Esophagus muscularis mucosa (tissue), 4 donors: ENCODE data around the gene UMPS. TPM values are rescaled to one million over a fixed set of nuclear protein-coding genes. Genes with fewer than 3 reads are reported as not detected.

ENCODE experiments used
- DNase-seq: peaks from one replicate; pipeline ENCODE4 v3.0.0-alpha.2; 2017; ENCODE audit errors: extremely low spot score
- H3K27ac ChIP-seq, 4 donors: fragments of 200-600 bp; sonication (generic); replicated peaks in 1 of 4; 1 replicate in 3 of 4; 2 replicates in 1 of 4; pipeline ENCODE4 v1.5.1; 2016 to 2019; ENCODE audit warnings: mild to moderate bottlenecking in 1 of 4
- H3K27me3 ChIP-seq, 4 donors: fragments of 200-600 bp; sonication (generic); one replicate each; pipeline versions ENCODE4 v1.5.1 to v1.6.0; 2016 to 2019
- H3K36me3 ChIP-seq, 4 donors: fragments of 200-600 bp; sonication (generic); one replicate each; pipeline ENCODE4 v1.5.1; 2016 to 2019
- H3K4me1 ChIP-seq, 4 donors: fragments of 200-600 bp; sonication (generic); one replicate each; pipeline ENCODE4 v1.5.1; 2016 to 2019
- H3K4me3 ChIP-seq, 4 donors: fragments of 200-600 bp; sonication (generic); 1 replicate in 2 of 4; 2 replicates in 2 of 4; pipeline ENCODE4 v1.5.1; 2016 to 2019; ENCODE audit warnings: mild to moderate bottlenecking in 4 of 4, moderate library complexity in 1 of 4
- H3K9me3 ChIP-seq, 4 donors: fragments of 200-600 bp; sonication (generic); 1 replicate in 3 of 4; 2 replicates in 1 of 4; pipeline ENCODE4 v1.5.1; 2016 to 2019
- EP300 ChIP-seq: sonication (generic); formaldehyde crosslinking; IDR thresholded peaks from one replicate; pipeline ENCODE4 v1.6.1; 2017; ENCODE audit warnings: antibody characterized with exemption
- POLR2A ChIP-seq: fragments of 450-650 bp; IDR thresholded peaks from one replicate; pipeline ENCODE4 v1.6.1; 2017; ENCODE audit warnings: antibody characterized with exemption, moderate library complexity, mild to moderate bottlenecking, low read depth
- POLR2AphosphoS5 ChIP-seq, 2 donors: sonication (generic); formaldehyde crosslinking; IDR thresholded peaks; one replicate each; pipeline ENCODE4 v1.6.1; 2017; ENCODE audit warnings: antibody characterized with exemption in 2 of 2
- WGBS: methylation state at CpG from one replicate; pipeline ENCODE4 v1.1.5; 2018; 5-methylcytosine and 5-hydroxymethylcytosine counted together
- intact Hi-C: fragments of 100-400 bp; cut with DNase I; formaldehyde crosslinking; loops from one replicate; pipeline ENCODE4 v1.15.1; 2023
- total RNA-seq, 4 donors: library from RNA; depleted of rRNA; stranded (reverse); fragments of >200 nt; gene quantifications; one replicate each; pipeline versions ENCODE4 v1.1.0 to v1.2.1, GENCODE V29; 2016
- TF ChIP-seq, protein P1 (sequence below), 3 experiments: fragments of 200-600 bp in 2 of 3; fragments of 450-650 bp in 1 of 3; sonication (generic) in 2 of 3; IDR thresholded peaks; one replicate each; pipeline ENCODE4 v1.5.1; 2017 to 2019; ENCODE audit warnings: antibody characterized with exemption in 3 of 3, mild to moderate bottlenecking in 2 of 3, moderate library complexity in 1 of 3

Gene UMPS
- total RNA-seq, 4 donors from 2014 or later = 9.1 to 34.3 (median 21.1) TPM

DNA sequence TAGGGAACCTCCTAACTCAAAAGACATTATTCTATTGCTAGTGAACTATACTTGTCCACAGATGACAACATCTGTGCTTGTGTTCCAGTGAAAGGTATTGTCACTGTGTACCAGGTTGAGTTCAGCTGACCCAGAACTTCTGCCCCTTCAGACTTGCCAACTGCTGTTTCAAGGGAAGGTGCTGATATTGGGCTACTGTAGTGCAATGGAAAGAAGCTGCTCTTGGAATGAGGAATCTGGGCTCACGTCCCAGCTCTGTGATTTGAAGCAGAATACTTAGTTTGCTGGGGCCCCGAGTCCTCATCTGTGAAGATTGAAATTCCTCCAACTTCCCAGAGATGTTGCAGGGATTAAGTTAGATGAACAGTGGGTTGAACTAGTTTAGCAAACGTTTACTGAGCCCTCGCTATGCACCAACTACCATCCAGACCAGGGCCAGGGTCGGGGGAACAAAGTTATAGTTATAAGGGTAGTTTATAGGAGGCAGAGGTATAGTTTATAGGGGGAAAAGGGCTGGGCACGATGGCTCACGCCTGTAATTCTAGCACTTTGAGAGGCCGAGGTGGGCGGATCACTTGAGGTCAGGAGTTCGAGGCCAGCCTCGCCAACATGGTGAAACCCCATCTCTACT lies 15.9 kb upstream of the UMPS start:
- Histone ChIP-seq H3K9me3 (no peaks in the 10 kb centered on the region), H3K4me3 (no peak overlapping the region), H3K36me3 (peaks cover 0 to 32% (median 6%) of the 10 kb centered on the region in 4 donors), H3K4me1 (peaks cover 0 to 11% (median 7%) of the 10 kb centered on the region in 4 donors), H3K27me3 (no peaks in the 10 kb centered on the region), H3K27ac (peak overlapping the region in 1 of 4 donors; percentile 14)
- TF ChIP-seq POLR2AphosphoS5 (IDR thresholded peaks at IDR 0.05) (no peak), EP300 (no peak), POLR2A (no peak)
- TF ChIP-seq, protein P1, sequence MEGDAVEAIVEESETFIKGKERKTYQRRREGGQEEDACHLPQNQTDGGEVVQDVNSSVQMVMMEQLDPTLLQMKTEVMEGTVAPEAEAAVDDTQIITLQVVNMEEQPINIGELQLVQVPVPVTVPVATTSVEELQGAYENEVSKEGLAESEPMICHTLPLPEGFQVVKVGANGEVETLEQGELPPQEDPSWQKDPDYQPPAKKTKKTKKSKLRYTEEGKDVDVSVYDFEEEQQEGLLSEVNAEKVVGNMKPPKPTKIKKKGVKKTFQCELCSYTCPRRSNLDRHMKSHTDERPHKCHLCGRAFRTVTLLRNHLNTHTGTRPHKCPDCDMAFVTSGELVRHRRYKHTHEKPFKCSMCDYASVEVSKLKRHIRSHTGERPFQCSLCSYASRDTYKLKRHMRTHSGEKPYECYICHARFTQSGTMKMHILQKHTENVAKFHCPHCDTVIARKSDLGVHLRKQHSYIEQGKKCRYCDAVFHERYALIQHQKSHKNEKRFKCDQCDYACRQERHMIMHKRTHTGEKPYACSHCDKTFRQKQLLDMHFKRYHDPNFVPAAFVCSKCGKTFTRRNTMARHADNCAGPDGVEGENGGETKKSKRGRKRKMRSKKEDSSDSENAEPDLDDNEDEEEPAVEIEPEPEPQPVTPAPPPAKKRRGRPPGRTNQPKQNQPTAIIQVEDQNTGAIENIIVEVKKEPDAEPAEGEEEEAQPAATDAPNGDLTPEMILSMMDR (IDR thresholded peaks at IDR 0.05) = no peak
- intact Hi-C loops = no loop called here
- WGBS = 60% methylated on average over 11 of the region's 11 CpGs
- no peak for DNase-seq

DNA sequence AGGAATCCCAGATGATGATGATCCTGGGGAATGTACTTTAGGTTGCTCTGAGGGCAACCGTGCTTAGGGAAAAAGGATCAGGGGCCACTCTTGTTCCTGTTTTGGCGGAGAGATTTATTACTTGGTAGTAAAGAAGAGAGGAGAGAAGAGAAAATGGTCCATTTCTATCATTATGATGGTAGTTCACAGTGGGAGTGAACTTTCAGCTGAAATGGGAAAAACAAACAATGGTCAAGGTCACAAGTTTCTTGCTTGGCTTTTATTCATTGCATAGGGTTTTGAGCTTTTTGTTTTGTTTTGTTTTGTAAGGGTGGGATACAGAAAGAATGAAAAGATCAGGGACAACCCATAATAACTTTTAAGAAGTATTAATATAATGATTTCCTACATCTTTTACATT lies 7.7 kb upstream of the UMPS start:
- 96% methylated on average over 2 of the region's 2 CpGs for WGBS

DNA sequence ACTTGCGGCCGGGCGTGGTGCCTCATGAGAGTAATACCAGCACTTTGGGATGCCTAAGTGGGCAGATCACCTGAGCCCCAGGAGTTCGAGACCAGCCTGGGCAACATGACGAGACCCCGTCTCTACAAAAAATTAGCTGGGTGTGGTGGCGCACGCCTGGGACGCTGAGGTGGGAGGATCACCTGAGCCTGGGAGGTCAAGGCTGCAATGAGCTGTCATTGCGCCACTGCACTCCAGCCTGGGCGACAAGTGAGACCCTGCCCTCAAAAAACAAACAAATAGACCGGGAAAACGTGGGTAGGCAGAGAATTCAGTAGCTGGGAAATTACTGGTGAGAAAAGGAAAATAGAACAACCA lies 667 bp downstream of the UMPS start:
- H3K27me3 ChIP-seq = peaks cover 0 to 3% (median 0%) of the 10 kb centered on the region in 4 donors
- peak overlapping the region in 3 of 4 donors; percentile 70 to 79 (median 77) for H3K27ac ChIP-seq
- TF ChIP-seq EP300 (no peak), POLR2A (no peak), POLR2AphosphoS5 (IDR thresholded peaks at IDR 0.05) (no peak)
- TF ChIP-seq, protein P1 (IDR thresholded peaks at IDR 0.05) = no peak
- H3K9me3 ChIP-seq = no peaks in the 10 kb centered on the region
- intact Hi-C loops = no loop called here
- H3K36me3 ChIP-seq = peaks cover 0 to 14% (median 4%) of the 10 kb centered on the region in 4 donors
- H3K4me1 ChIP-seq = peaks cover 17 to 34% (median 28%) of the 10 kb centered on the region in 4 donors
- DNase-seq = no peak
- 17% methylated on average over 13 of the region's 13 CpGs for WGBS
- H3K4me3 ChIP-seq = peak overlapping the region; percentile 70 to 96 (median 76)

More for the DNA sequence above, 7.7 kb upstream of the UMPS start:
- TF ChIP-seq, protein P1 (IDR thresholded peaks at IDR 0.05) = no peak
- no peak for TF ChIP-seq POLR2AphosphoS5 (IDR thresholded peaks at IDR 0.05)
- no peak for TF ChIP-seq EP300
- no peak for TF ChIP-seq POLR2A
- Histone ChIP-seq H3K4me1 (no peaks in the 10 kb centered on the region), H3K4me3 (no peak overlapping the region), H3K36me3 (peaks cover 0 to 21% (median 6%) of the 10 kb centered on the region in 4 donors), H3K27ac (no peak overlapping the region), H3K27me3 (no peaks in the 10 kb centered on the region), H3K9me3 (no peaks in the 10 kb centered on the region)
- no peak for DNase-seq
- intact Hi-C loops = no loop called here

DNA sequence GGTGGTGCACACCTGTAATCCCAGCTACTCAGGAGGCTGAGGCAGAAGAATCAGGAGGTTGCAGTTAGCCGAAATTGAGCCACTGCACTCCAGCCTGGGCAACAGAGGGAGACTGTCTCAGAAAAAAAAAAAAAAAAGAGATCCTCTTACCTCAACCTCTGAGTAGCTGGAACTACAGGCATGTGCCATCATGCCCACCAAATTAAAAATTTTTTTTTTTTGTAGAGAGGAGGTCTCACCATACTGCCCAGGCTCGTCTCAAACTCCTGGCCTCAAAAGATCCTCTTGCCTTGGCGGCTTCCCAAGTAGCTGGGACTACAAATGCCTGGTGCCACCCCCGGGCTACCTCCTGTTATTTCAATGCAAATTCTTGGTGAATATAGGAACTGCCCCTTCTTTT lies 1.5 kb downstream of the UMPS start:
- H3K36me3 ChIP-seq = peaks cover 0 to 18% (median 10%) of the 10 kb centered on the region in 4 donors
- no peak for DNase-seq
- no peak overlapping the region for H3K4me3 ChIP-seq
- no peaks in the 10 kb centered on the region for H3K9me3 ChIP-seq
- peaks cover 17 to 34% (median 28%) of the 10 kb centered on the region in 4 donors for H3K4me1 ChIP-seq
- intact Hi-C loops = no loop called here
- 90% methylated on average over 4 of the region's 4 CpGs for WGBS
- peaks cover 0 to 3% (median 0%) of the 10 kb centered on the region in 4 donors for H3K27me3 ChIP-seq
- TF ChIP-seq POLR2A (no peak), POLR2AphosphoS5 (IDR thresholded peaks at IDR 0.05) (no peak), EP300 (no peak)
- TF ChIP-seq, protein P1 (IDR thresholded peaks at IDR 0.05) = no peak
- H3K27ac ChIP-seq = no peak overlapping the region
